Measurements from ENCODE around the gene ZYG11A.

The ZYG11A gene

GRCh38 chr1:52855584-52855983, 13.0 kb downstream of the ZYG11A start:
- Histone ChIP-seq H3F3A (ENCODE audit: insufficient read depth) (no peaks in the 10 kb centered on the region), H3K79me2 (ENCODE audit: insufficient read depth, low read length) (peaks cover 37% of the 10 kb centered on the region), H3K27ac (ENCODE audit: low read depth, low read length) (no peak overlapping the region), H3K4me3 (ENCODE audit: insufficient read depth, low read length, poor library complexity, severe bottlenecking) (no peak overlapping the region), H3K9me2 (replicated peaks; ENCODE audit: insufficient read depth, low read length) (no peaks in the 10 kb centered on the region), H3K36me3 (ENCODE audit: low read length) (no peaks in the 10 kb centered on the region; the same call in 1 of the 2 replicates), H3K9ac (ENCODE audit: low read length) (no peak overlapping the region), H4K20me1 (ENCODE audit: low read depth, low read length) (no peaks in the 10 kb centered on the region), H2AFZ (ENCODE audit: low read depth, low read length, severe bottlenecking) (no peak overlapping the region), H3K27me3 (ENCODE audit: low read length) (no peaks in the 10 kb centered on the region), H3K9me3 (ENCODE audit: insufficient read depth, low read length) (no peaks in the 10 kb centered on the region), H3K4me2 (ENCODE audit: low read depth, low read length, poor library complexity, severe bottlenecking) (no peak overlapping the region)
- TF ChIP-seq CTCF (IDR thresholded peaks at IDR 0.05; ENCODE audit: insufficient read depth, low read length, poor library complexity, severe bottlenecking) (no peak), EZH2phosphoT487 (conservative IDR thresholded peaks at IDR 0.05; ENCODE audit: low read length) (no peak)

- H3K27ac ChIP-seq (ENCODE audit: low read depth, low read length): no peak overlapping the region
- H3K79me2 ChIP-seq (ENCODE audit: insufficient read depth, low read length): peaks cover 33% of the 10 kb centered on the region
- no peaks in the 10 kb centered on the region for H3K9me3 ChIP-seq (ENCODE audit: insufficient read depth, low read length)
- no peaks in the 10 kb centered on the region for H3K9me2 ChIP-seq (replicated peaks; ENCODE audit: insufficient read depth, low read length)
- no peak overlapping the region for H2AFZ ChIP-seq (ENCODE audit: low read depth, low read length, severe bottlenecking)
- no peaks in the 10 kb centered on the region for H3F3A ChIP-seq (ENCODE audit: insufficient read depth)
- H3K27me3 ChIP-seq (ENCODE audit: low read length): no peaks in the 10 kb centered on the region
- H4K20me1 ChIP-seq (ENCODE audit: low read depth, low read length): no peaks in the 10 kb centered on the region
- H3K4me3 ChIP-seq (ENCODE audit: insufficient read depth, low read length, poor library complexity, severe bottlenecking): no peak overlapping the region
- TF ChIP-seq EZH2phosphoT487 (conservative IDR thresholded peaks at IDR 0.05; ENCODE audit: low read length): no peak
- TF ChIP-seq CTCF (IDR thresholded peaks at IDR 0.05; ENCODE audit: insufficient read depth, low read length, poor library complexity, severe bottlenecking): no peak
- H3K4me2 ChIP-seq (ENCODE audit: low read depth, low read length, poor library complexity, severe bottlenecking): no peak overlapping the region
- no peaks in the 10 kb centered on the region; the same call in 1 of the 2 replicates for H3K36me3 ChIP-seq (ENCODE audit: low read length)
- no peak overlapping the region for H3K9ac ChIP-seq (ENCODE audit: low read length)
Observed at GRCh38 chr1:52856026-52856425, 13.5 kb downstream of the ZYG11A start.

GRCh38 chr1:52857443-52857842, 14.9 kb downstream of the ZYG11A start:
- Histone ChIP-seq H3K36me3 (ENCODE audit: low read length) (no peaks in the 10 kb centered on the region; the same call in 1 of the 2 replicates), H3F3A (ENCODE audit: insufficient read depth) (no peaks in the 10 kb centered on the region), H2AFZ (ENCODE audit: low read depth, low read length, severe bottlenecking) (no peak overlapping the region), H3K9ac (ENCODE audit: low read length) (no peak overlapping the region), H3K27ac (ENCODE audit: low read depth, low read length) (no peak overlapping the region), H4K20me1 (ENCODE audit: low read depth, low read length) (no peaks in the 10 kb centered on the region), H3K27me3 (ENCODE audit: low read length) (no peaks in the 10 kb centered on the region), H3K9me3 (ENCODE audit: insufficient read depth, low read length) (no peaks in the 10 kb centered on the region), H3K9me2 (replicated peaks; ENCODE audit: insufficient read depth, low read length) (no peaks in the 10 kb centered on the region), H3K4me3 (ENCODE audit: insufficient read depth, low read length, poor library complexity, severe bottlenecking) (no peak overlapping the region), H3K4me2 (ENCODE audit: low read depth, low read length, poor library complexity, severe bottlenecking) (no peak overlapping the region), H3K79me2 (ENCODE audit: insufficient read depth, low read length) (peaks cover 23% of the 10 kb centered on the region)
- TF ChIP-seq EZH2phosphoT487 (conservative IDR thresholded peaks at IDR 0.05; ENCODE audit: low read length): no peak
- no peak for TF ChIP-seq CTCF (IDR thresholded peaks at IDR 0.05; ENCODE audit: insufficient read depth, low read length, poor library complexity, severe bottlenecking)

Data from SU-DHL-6 (cell line).